ENCODE measurements around the gene SLC38A10.

The SLC38A10 gene

DNA sequence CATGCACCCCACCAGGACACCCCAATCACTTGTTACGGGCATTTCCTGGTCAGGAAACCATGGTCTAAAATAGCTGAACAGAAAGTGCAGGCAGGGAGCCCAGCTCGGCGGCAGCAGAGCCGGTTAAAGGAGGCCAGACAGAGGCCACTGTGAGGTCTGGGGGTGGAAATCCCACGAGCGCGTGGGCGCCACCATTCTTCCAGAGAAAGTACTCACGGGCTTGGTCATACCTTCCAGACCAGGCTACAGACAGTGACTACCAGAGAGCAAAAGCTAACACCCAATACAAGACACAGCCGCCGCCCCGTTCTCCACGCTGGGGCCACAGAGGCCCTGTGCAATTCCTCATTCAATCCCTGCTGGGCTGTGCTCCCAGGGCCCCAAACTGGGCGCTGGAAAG lies 84.2 kb downstream of the SLC38A10 start:
- H3K4me3 ChIP-seq (ENCODE audit: low read depth, low read length) = no peak overlapping the region

DNA sequence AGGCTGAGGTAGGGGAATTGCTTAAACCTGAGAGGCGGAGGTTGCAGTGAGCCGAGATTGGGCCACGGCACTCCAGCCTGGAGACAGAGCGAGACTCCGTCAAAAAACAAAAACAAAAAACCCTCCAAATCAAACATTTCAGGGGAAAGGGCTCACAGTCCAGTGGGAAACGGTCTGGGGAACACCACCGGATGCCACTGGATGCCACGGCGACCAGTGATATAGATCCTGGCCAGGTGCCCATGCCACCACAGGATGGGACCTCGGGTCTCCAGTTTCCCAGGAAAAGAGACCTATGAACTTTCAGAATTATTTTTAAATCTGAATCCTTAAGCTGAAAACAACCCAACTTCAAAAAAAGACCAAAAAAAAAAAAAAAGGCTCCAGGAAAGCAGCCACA lies 84.6 kb downstream of the SLC38A10 start:
- H3K4me3 ChIP-seq (ENCODE audit: low read depth, low read length) = no peak overlapping the region

DNA sequence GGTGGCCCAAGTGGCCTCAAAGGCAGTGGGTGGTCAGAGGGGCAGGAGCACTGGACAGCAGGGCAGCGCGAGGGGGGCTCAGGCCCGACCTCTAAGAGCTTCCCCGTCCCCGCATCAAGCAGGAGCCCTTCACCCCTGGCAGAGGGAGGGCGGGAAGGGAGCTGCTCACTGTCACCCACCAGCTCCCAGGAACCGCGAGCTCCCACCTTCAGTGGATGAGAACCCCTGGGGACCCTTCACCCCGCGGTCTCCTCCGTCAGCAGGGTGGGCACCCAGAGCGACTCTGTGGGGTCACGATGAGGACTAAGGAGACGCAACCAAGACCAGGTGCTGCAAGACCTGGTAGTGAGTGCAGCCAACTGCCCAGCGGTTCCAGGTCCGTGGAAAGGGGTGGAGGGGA lies 86.0 kb downstream of the SLC38A10 start:
- no peak overlapping the region for H3K4me3 ChIP-seq (ENCODE audit: low read depth, low read length)

DNA sequence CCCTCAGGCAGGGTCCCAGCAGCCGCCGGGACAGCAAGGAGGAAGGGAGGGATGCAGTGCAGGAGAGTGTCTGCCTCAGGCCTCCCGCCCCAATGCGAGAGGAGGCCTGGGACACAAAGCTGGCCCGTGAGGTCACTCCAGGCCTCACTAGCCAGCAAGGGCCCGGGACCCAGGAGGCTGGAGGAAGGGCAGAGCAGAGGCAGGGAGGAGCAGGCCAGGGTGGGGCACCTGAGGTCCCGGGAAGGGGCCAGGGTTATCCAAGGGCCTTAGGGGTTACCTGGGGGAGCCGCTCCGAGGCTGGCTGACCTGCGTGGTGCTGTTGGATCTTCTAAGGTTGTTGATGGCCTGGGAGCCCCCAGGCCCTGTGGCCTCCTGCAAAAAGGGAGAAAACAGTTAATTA lies 86.5 kb downstream of the SLC38A10 start:
- H3K4me3 ChIP-seq (ENCODE audit: low read depth, low read length) = no peak overlapping the region

DNA sequence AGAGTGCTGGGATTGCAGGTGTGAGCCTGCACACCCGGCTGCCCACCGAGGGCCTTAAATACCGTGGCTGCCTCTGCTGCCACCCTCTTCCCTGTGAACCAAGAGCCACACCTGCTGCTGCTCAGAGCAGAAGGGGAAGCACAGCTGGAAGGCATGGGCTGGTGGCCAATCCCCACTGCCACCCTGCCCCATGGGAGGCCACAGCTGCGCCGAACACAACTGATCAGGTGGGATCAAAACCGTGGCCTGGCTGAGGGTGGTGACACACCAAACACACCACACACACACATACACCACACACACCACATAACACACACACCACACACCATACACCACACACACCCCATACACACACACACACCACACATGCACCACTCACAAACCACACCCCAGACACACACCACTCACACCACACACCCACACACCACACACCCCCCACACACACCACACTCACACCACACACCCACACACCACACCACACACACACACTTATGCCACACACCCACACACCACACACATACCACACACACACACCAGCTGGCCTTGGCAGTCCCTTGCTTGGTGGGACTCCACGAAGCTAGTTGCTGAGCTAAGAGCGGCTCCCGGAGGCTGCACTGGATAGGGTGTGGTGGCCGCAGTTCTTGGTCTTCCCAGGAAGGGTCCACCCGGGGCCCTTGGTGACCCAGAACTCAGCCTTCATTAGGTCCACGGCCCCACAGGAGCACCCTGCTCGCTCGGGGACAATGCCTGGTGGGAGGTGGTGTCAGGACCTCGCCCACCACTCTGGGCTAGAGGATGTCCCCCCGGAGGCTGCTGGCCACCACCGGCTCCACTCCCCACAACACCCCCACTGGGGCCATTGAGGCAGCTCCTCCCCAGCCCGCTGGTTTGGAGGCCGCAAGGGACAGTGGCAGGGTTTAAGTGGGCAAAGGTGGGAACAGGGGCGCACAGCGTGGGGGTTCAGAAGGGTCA lies 87.2 kb downstream of the SLC38A10 start:
- H3K4me3 ChIP-seq (ENCODE audit: low read depth, low read length) = no peak overlapping the region

GRCh38 chr17:81206657-81207056 lies 88.5 kb downstream of the SLC38A10 start:
- H3K4me3 ChIP-seq (ENCODE audit: low read depth, low read length) = no peak overlapping the region

GRCh38 chr17:81206166-81206565 lies 88.9 kb downstream of the SLC38A10 start:
- H3K4me3 ChIP-seq (ENCODE audit: low read depth, low read length) = no peak overlapping the region

DNA sequence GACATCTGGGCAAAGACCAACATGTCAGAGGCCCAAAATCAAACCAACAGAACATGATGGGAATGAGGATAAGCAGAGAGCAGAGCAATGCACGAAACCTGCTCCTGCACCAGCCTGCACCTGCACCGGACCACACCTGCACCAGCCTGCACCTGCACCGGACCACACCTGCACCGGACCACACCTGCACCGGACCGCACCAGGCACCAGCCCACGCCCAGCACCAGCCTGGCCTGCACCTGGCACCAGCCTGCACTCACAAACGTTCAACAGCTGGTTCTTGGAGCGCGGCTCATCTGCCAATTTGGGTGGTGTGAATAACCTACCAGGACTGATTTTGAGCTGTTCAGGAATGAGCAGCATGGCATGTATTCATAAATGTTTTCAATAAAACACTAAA lies 90.5 kb downstream of the SLC38A10 start:
- no peak overlapping the region for H3K4me3 ChIP-seq (ENCODE audit: low read depth, low read length)

DNA sequence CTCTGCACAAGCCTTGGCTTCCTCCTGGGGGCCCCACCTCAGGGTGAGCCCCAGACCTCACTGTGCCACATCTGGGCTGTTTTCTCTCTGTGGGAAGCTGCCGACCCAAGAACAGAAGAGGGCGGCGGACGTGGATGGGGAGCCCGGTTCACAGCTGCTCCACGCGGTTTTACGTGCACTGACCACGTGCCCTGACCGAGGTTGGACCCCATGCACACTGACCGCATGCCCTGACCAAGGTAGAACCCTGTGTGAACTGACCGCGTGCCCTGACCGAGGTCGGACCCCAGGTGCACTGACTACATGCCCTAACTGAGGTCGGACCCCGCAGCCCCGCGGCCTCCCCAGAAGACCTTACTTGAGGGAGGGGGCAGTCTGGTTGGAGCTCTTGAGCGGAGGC lies 92.0 kb downstream of the SLC38A10 start:
- H3K4me3 ChIP-seq (ENCODE audit: low read depth, low read length) = no peak overlapping the region

GRCh38 chr17:81202318-81202717 lies 92.8 kb downstream of the SLC38A10 start:
- H3K4me3 ChIP-seq (ENCODE audit: low read depth, low read length) = no peak overlapping the region

GRCh38 chr17:81200695-81201580 lies 94.2 kb downstream of the SLC38A10 start:
- H3K4me3 ChIP-seq (ENCODE audit: low read depth, low read length) = no peak overlapping the region

- H3K4me3 ChIP-seq (ENCODE audit: low read depth, low read length) = no peak overlapping the region
These were observed 94.9 kb downstream of the SLC38A10 start for GRCh38 chr17:81200201-81200600.

- H3K4me3 ChIP-seq (ENCODE audit: low read depth, low read length) = no peak overlapping the region
These were observed 95.7 kb downstream of the SLC38A10 start for GRCh38 chr17:81199482-81199830.

GRCh38 chr17:81198826-81199481 lies 96.2 kb downstream of the SLC38A10 start:
- no peak overlapping the region for H3K4me3 ChIP-seq (ENCODE audit: low read depth, low read length)

GRCh38 chr17:81197831-81198490 lies 97.1 kb downstream of the SLC38A10 start:
- H3K4me3 ChIP-seq (ENCODE audit: low read depth, low read length) = no peak overlapping the region

GRCh38 chr17:81197409-81197795 lies 97.7 kb downstream of the SLC38A10 start:
- no peak overlapping the region for H3K4me3 ChIP-seq (ENCODE audit: low read depth, low read length)

GRCh38 chr17:81196505-81197408 lies 98.3 kb downstream of the SLC38A10 start:
- no peak overlapping the region for H3K4me3 ChIP-seq (ENCODE audit: low read depth, low read length)

DNA sequence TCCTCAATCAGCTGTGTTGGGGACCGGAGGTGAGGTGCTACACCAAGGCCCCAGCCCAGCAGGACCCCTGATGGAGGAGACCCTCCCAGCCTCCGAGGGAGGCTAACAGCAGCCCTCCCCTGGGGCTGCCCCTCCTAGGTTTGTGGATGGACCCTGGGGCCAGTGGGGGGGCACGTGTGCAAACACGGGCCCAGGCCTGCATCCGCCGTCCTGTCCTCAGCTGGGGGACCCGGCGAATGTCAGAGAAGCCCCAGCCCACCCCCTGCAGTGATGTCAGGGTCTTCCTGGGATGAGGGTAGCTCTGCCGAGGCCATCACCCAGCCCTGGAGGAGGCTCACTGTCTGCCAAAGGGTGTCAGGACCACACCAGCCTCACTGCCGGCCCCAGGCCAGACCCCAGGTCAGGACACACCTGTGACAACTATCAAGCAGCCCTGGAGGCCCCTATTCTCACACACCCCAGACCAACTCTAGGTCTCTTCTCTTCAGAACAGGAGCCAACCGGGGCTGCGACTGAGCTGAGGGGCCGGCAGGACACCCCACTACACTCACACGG lies 99.1 kb downstream of the SLC38A10 start:
- H3K4me3 ChIP-seq (ENCODE audit: low read depth, low read length) = no peak overlapping the region
